PFSK-1 (cell line): ENCODE measurements around the gene ARAP1.

Experiments used
- FOXP2 ChIP-seq: optimal IDR thresholded peaks from 2 replicates; pipeline ENCODE3; 2011; ENCODE audit warnings: borderline replicate concordance, control low read depth, inconsistent platforms; ENCODE audit not compliant: insufficient read depth; ENCODE audit errors: extremely low read length, extremely low read depth
- POLR2AphosphoS5 ChIP-seq: IDR thresholded peaks from 2 replicates; pipeline ENCODE4 v1.6.1; 2012; ENCODE audit warnings: low read depth, mild to moderate bottlenecking, control low read depth, low read length, moderate library complexity
- REST ChIP-seq, 2 experiments: IDR thresholded peaks; 2 replicates each; pipeline versions ENCODE4 v1.6.1 to v1.8.0; 2011 to 2012; ENCODE audit warnings: low read depth in 2 of 2, low read length in 2 of 2, control low read depth in 1 of 2, inconsistent platforms in 1 of 2, mild to moderate bottlenecking in 1 of 2, moderate library complexity in 1 of 2; ENCODE audit not compliant: insufficient read depth in 1 of 2
- SIN3A ChIP-seq: IDR thresholded peaks from 2 replicates; pipeline ENCODE4 v1.6.1; 2012; ENCODE audit warnings: mild to moderate bottlenecking, low read length, moderate library complexity, borderline replicate concordance; ENCODE audit not compliant: insufficient read depth
- TAF1 ChIP-seq: IDR thresholded peaks from 2 replicates; pipeline ENCODE4 v1.6.1; 2012; ENCODE audit warnings: low read length, control low read depth, borderline replicate concordance; ENCODE audit not compliant: insufficient read depth

DNA sequence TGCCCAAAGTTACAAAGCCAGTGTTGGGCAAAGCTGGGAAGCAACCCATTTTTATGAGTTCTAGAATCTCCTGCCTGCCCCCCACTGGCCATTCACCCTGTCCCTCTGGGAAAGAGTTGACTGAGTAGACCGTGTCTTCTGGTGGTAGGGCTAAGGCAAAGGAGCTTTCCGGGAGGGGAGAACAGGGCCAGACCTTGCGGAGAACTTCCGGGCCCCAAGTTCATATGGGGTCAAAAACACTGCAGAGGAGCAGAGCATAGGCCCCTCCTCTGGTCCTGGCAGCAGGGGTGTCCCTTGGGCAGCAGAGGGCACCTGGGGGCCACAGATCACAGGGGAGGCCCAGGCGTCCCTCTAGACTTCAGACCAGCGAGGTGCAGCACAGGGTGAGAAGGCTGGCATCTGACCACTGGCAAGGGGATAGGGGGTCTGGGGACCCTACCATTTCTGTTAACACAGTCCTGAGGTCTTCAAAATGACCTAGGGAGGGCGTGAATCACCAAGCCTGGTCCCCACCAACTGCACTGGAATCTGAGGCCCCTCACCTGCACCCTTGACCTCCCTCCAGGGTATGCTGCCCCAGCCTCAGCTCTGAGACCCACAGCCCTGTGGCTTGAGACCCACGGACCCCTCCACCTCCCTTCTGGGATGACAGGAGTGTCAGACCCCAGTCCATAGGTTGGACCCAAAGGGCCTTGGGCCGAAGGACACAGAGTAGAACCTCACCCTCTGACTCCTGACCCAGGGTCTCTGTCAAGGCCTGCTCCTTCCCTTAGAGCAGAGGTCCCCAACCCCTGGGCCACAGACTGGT is 1.3 kb upstream of the ARAP1 start:
- TF ChIP-seq SIN3A, result no peak
- TF ChIP-seq TAF1, result no peak
- TF ChIP-seq POLR2AphosphoS5, result no peak
- no peak for TF ChIP-seq REST (IDR thresholded peaks at IDR 0.05; ENCODE audit: insufficient read depth in 1 of 2, low read depth in 2 of 2, low read length in 2 of 2)
- no peak for TF ChIP-seq FOXP2
